HuH-7 (cell line): ENCODE measurements around the gene AFF2.

ENCODE experiments used
- DNase-seq: peaks from one replicate; pipeline ENCODE4 v3.0.0; 2011; ENCODE audit warnings: low spot score

Gene AFF2

GRCh38 chrX:148536961-148537360 is 36.5 kb downstream of the AFF2 start:
- no peak for DNase-seq

- DNase-seq, result no peak
Observed at GRCh38 chrX:148537556-148538182, 37.3 kb downstream of the AFF2 start.

- no peak for DNase-seq
Observed at GRCh38 chrX:148538582-148538981, 38.2 kb downstream of the AFF2 start.

GRCh38 chrX:148540114-148540513 is 39.7 kb downstream of the AFF2 start:
- no peak for DNase-seq

- no peak for DNase-seq
Observed at GRCh38 chrX:148540671-148541583, 40.5 kb downstream of the AFF2 start.

DNA sequence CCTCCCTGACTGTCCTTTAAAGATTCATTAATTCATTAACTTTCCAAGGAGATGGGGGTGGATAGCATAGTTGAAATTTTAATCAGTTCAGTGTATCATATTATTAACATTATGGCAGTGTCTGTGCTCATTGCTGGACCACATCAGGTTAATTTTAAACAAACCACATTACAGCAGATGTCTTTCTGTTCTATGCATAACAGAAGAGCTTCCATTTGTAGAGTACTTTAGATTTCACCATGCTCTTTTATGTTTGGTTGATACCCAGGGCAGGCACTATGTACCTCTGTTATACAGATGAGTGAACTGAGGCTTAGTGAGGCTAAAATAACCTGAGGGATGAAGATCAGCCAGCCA is 41.1 kb downstream of the AFF2 start:
- no peak for DNase-seq

GRCh38 chrX:148542481-148543255 is 42.3 kb downstream of the AFF2 start:
- DNase-seq, result no peak

GRCh38 chrX:148552775-148553174 is 52.4 kb downstream of the AFF2 start:
- no peak for DNase-seq

- no peak for DNase-seq
Observed at GRCh38 chrX:148555101-148555500, 54.7 kb downstream of the AFF2 start.

DNA sequence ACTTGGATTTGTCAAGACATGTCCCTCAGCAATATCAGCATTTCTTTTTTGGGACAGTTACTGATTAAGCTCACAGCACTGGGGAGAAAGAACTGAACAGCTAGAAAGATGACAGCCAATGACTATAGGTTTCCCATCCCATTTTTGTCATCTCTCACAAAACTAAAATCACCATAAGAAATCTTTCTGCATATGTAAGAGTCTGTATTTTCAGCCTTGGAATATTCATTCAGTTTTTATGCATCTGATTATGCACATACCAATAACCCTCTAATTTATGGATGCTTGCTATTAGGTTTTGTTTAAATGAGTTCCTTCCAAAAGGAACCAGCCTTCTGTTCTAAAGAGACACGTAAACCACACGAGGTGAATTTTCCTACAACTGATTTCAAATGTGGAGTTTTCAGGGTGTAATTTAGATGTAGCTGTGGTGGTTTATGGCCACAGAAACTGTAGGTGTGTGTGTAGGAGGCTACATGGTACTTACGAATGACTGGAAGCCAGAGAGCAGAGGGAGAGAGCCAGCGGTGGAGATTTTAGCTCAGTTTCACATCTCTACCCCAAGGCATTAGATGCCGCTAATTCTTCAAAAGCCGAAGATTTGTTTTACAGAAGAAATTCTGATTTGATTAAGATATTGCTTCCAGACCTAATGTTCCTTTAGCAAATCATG is 55.3 kb downstream of the AFF2 start:
- no peak for DNase-seq

DNA sequence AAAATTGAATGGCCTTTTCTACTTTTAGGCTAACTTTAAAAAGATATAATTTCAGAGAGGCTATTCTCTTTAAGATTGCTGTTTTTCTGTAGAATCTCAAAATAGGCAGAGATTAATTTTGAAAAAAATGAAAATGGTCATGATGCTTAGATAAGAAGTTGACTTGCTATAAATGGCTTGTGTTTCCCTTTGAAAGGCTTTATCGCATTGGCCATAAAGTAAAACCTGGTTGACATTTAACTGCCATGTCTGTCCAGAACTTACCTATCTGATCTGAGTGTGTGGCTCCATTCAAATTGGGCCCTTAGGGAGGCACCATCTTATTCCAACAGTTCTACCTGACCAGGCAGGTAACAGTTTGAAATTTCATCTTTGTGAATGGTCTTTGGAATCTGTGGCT is 56.1 kb downstream of the AFF2 start:
- no peak for DNase-seq

DNA sequence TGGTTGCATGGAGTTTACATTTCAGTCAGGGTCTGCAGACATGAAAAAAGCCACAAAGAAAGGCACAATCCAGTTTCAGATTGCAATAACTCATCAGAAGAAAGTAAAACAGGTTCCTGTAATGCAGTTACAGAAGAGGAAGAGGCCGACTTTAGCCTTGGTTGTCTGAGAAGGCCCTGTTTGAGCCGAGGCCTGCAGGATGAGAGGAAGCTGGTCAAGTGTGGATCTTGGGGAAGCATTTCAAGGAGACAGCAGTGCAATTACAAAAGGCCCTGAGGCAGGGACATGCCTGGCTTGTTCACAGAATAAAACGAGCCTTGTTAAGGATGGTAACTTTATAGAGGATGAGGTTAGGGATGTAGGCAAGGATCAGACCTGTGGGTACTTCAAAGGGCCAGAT is 62.4 kb downstream of the AFF2 start:
- DNase-seq, result no peak

DNA sequence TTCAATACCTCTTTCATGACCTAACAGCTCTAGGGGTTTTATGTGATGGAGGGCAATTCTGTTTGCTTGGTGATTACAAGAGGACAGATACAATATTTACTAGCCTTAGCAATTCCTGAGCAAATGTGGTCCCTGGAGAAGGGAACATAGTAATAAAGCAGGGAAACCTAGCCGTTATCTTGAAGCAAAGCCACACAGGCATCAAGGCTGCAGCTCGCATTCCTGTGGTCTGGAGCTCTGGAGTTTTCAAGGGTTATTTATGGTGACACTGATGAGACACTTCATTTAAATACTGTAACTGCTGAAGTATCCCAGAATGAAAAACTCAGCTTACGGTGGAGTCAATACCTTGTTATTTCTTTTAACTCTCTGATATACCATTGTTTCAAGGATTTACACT is 66.8 kb downstream of the AFF2 start:
- DNase-seq, result peak; percentile 7

- DNase-seq, result no peak
Observed at GRCh38 chrX:148567779-148568178, 67.4 kb downstream of the AFF2 start.

DNA sequence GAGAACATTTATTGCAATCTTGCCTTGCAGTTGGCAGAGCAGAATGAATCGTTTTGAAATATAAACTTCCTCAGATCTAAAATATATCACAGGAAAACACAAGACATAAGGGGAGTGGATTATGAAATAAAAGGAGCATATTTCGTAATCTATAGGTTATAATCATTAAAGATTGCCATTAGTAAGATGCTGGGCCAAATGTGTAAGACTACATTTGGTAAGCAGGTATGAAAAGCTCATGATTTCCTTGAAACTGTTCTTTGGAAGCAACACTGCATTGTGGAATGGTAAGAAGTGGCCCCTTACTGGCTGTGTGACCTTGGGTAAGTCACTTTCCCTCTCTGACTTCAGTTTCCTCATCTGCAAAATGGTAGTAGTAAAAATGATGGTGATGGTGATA is 68.3 kb downstream of the AFF2 start:
- DNase-seq, result no peak

- DNase-seq, result no peak
Observed at GRCh38 chrX:148572337-148572736, 71.9 kb downstream of the AFF2 start.

DNA sequence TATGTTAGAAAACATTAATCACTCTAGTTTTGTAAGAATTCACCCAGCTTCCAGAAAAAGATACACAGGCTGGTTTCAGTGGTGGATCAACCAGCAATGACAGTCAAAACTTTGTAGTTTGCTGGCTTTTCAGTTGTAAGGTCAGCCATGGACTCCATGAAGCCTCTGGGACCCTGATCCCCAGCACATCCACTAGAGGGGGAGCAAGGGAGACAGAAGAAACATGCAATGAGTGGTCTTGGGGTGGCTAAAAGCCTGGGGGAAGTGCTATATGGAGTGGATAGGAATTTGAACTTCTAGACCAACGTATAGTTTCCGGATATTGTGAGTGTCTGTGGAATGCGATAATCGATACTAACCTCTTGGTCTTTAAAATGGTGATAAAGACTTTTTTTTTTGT is 72.7 kb downstream of the AFF2 start:
- DNase-seq, result no peak

GRCh38 chrX:148574237-148574973 is 74.0 kb downstream of the AFF2 start:
- DNase-seq, result no peak

DNA sequence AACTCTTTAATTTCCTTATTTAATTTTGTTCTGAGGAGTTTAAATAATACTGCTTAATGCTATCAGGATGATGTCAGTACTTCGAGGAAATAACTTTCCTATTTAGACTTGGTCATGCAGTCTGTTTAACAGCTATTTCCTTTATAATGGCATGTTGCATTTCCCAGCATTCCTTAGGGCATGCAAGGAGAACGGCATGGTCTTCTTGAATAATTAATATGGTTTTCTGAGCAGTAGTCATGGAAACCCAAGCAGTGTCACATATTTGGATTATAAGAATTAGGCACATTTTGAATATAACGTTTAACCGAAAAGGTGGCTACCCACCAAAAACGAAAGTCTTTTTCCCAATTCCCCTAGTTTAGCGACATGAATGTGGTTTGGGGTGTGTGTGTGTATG is 76.0 kb downstream of the AFF2 start:
- no peak for DNase-seq

GRCh38 chrX:148577741-148578140 is 77.3 kb downstream of the AFF2 start:
- DNase-seq, result no peak

GRCh38 chrX:148580016-148580415 is 79.6 kb downstream of the AFF2 start:
- DNase-seq, result no peak

- DNase-seq, result no peak
Observed at GRCh38 chrX:148582353-148582752, 81.9 kb downstream of the AFF2 start.
